HL-60 (cell line): ENCODE results near the gene BMAL1.

Source experiments
- DNase-seq, 2 experiments: peaks; one replicate each; pipeline ENCODE4 v3.0.0-alpha.2; 2010 to 2020; ENCODE audit warnings: low read depth in 1 of 2, low spot score in 1 of 2
- H3K27ac ChIP-seq: fragments of 250-450 bp; sonication (Bioruptor Pico); replicated peaks from 2 replicates; pipeline ENCODE4 v1.5.1; 2020; ENCODE audit warnings: mild to moderate bottlenecking, moderate library complexity
- H3K27me3 ChIP-seq: fragments of 250-450 bp; sonication (Bioruptor Pico); 2 replicates; pipeline ENCODE4 v1.5.1; 2021; ENCODE audit warnings: mild to moderate bottlenecking, moderate library complexity; ENCODE audit not compliant: insufficient read depth, poor library complexity, severe bottlenecking
- H3K4me3 ChIP-seq: replicated peaks from 2 replicates; pipeline ENCODE4 v1.5.1; 2011; ENCODE audit warnings: mild to moderate bottlenecking, control low read depth, low read length; ENCODE audit not compliant: insufficient read depth
- GABPA ChIP-seq: IDR thresholded peaks from 2 replicates; pipeline ENCODE4 v1.6.1; 2012; ENCODE audit warnings: low read depth
- POLR2AphosphoS5 ChIP-seq: IDR thresholded peaks from 2 replicates; pipeline ENCODE4 v1.6.1; 2012; ENCODE audit warnings: low read depth
- SPI1 ChIP-seq: IDR thresholded peaks from 2 replicates; pipeline ENCODE4 v1.6.1; 2012; ENCODE audit warnings: low read depth, mild to moderate bottlenecking, borderline replicate concordance
- TF ChIP-seq, protein P1 (sequence below): IDR thresholded peaks from one replicate; pipeline ENCODE4 v1.5.1; 2011; ENCODE audit warnings: low read length, control low read depth, inconsistent platforms; ENCODE audit not compliant: insufficient read depth
- TF ChIP-seq, protein P2 (sequence below): IDR thresholded peaks from 2 replicates; pipeline ENCODE4 v1.6.1; 2012; ENCODE audit warnings: low read depth; ENCODE audit not compliant: insufficient replicate concordance

Gene BMAL1

DNA sequence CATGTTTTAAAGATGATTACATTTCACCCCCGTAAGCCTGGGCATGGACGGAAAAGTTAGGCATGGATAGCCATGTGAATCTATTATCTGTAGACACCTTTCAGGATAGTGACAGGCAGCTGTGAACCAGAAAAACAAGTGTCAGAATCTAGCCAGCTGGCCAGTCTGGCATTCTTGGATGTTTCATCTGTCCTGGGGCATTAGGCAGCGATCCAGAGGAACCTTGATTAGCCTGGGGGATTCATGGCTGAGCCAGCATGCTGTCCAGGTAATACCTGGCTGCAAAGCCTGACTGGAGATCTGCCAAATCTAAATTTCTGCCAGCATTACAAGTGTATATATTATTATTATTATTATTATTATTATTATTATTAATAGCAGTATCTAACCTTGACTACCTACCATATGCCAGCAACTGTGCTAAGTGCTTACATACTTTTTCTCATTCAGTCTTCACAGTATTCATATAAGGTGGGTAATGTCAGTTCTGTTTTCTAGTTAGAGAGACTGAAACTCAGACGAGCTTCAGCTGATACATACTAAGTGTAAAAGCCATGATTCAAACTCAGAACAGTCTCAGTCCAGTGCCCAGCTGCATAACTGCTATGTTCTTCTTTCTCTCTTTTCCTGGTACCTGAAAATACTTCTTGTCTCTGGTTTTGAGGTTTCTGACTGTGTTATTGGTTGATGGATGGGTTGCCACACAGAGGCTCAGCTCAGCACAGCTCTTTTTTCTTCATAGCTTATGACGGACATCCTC, 12.8 kb downstream of the BMAL1 start:
- TF ChIP-seq SPI1 (no peak), GABPA (no peak), POLR2AphosphoS5 (no peak)
- TF ChIP-seq, protein P1, sequence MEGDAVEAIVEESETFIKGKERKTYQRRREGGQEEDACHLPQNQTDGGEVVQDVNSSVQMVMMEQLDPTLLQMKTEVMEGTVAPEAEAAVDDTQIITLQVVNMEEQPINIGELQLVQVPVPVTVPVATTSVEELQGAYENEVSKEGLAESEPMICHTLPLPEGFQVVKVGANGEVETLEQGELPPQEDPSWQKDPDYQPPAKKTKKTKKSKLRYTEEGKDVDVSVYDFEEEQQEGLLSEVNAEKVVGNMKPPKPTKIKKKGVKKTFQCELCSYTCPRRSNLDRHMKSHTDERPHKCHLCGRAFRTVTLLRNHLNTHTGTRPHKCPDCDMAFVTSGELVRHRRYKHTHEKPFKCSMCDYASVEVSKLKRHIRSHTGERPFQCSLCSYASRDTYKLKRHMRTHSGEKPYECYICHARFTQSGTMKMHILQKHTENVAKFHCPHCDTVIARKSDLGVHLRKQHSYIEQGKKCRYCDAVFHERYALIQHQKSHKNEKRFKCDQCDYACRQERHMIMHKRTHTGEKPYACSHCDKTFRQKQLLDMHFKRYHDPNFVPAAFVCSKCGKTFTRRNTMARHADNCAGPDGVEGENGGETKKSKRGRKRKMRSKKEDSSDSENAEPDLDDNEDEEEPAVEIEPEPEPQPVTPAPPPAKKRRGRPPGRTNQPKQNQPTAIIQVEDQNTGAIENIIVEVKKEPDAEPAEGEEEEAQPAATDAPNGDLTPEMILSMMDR: no peak
- TF ChIP-seq, protein P2, sequence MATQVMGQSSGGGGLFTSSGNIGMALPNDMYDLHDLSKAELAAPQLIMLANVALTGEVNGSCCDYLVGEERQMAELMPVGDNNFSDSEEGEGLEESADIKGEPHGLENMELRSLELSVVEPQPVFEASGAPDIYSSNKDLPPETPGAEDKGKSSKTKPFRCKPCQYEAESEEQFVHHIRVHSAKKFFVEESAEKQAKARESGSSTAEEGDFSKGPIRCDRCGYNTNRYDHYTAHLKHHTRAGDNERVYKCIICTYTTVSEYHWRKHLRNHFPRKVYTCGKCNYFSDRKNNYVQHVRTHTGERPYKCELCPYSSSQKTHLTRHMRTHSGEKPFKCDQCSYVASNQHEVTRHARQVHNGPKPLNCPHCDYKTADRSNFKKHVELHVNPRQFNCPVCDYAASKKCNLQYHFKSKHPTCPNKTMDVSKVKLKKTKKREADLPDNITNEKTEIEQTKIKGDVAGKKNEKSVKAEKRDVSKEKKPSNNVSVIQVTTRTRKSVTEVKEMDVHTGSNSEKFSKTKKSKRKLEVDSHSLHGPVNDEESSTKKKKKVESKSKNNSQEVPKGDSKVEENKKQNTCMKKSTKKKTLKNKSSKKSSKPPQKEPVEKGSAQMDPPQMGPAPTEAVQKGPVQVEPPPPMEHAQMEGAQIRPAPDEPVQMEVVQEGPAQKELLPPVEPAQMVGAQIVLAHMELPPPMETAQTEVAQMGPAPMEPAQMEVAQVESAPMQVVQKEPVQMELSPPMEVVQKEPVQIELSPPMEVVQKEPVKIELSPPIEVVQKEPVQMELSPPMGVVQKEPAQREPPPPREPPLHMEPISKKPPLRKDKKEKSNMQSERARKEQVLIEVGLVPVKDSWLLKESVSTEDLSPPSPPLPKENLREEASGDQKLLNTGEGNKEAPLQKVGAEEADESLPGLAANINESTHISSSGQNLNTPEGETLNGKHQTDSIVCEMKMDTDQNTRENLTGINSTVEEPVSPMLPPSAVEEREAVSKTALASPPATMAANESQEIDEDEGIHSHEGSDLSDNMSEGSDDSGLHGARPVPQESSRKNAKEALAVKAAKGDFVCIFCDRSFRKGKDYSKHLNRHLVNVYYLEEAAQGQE: no peak
- no peaks in the 10 kb centered on the region for H3K27me3 ChIP-seq
- no peak overlapping the region for H3K27ac ChIP-seq
- DNase-seq: no peak
- no peak overlapping the region for H3K4me3 ChIP-seq

DNA sequence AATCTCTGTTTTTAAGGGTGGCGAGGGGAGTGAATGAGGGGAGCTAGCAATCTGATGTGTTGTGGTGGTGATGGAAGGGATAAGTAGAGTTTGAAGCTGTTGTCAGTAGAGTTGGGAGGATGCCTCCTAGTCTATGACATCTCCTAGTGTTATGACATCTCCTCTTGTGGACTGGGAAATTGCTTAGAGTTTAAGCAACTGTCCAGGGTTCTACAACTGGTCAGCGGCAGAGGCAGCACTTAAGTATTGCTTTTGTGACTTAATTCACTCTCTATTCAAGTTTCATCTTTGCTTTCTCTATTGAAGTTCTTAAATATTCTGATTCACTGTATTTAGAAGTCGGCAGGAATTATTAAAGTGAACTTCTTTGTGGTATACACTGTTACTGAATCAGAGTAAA, 13.8 kb downstream of the BMAL1 start:
- Histone ChIP-seq H3K27ac (no peak overlapping the region), H3K27me3 (no peaks in the 10 kb centered on the region), H3K4me3 (no peak overlapping the region)
- TF ChIP-seq POLR2AphosphoS5: no peak
- no peak for TF ChIP-seq SPI1
- TF ChIP-seq, protein P1: no peak
- no peak for TF ChIP-seq GABPA
- TF ChIP-seq, protein P2: no peak
- DNase-seq: no peak

DNA sequence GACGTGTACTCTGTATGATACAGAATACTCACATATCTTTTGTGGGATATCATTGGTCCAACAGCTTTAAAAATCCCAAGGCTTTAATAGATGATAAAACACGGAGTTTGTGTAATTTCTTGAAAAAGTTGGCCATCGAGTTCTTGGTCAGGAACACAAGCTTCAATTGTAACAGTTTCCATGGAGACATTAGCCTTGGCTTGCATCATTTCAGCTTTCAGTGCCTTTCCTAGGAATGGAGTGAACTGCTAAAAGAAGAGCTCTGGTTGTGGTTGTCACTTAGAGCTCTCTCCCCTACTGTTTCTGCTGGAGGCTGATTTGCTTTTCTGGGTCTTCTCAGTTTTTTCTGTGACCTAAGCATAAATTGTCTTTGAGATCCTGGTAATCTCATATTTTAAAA, 14.2 kb downstream of the BMAL1 start:
- Histone ChIP-seq H3K4me3 (no peak overlapping the region), H3K27me3 (no peaks in the 10 kb centered on the region), H3K27ac (no peak overlapping the region)
- no peak for DNase-seq
- TF ChIP-seq SPI1: no peak
- TF ChIP-seq POLR2AphosphoS5: no peak
- TF ChIP-seq, protein P2: no peak
- TF ChIP-seq, protein P1: no peak
- TF ChIP-seq GABPA: no peak
